GM12892 (cell line): Measurements from ENCODE around the gene ATRN.

Experiments used
- POLR2A ChIP-seq: IDR thresholded peaks from 2 replicates; pipeline ENCODE4 v1.6.1; 2011; ENCODE audit warnings: low read depth, low read length, control low read depth
- POLR2AphosphoS5 ChIP-seq: IDR thresholded peaks from 2 replicates; pipeline ENCODE4 v1.6.1; 2011; ENCODE audit warnings: low read depth, low read length, control low read depth
- TAF1 ChIP-seq: IDR thresholded peaks from 2 replicates; pipeline ENCODE4 v1.6.1; 2011; ENCODE audit warnings: low read depth, mild to moderate bottlenecking, control low read depth, low read length, borderline replicate concordance

DNA sequence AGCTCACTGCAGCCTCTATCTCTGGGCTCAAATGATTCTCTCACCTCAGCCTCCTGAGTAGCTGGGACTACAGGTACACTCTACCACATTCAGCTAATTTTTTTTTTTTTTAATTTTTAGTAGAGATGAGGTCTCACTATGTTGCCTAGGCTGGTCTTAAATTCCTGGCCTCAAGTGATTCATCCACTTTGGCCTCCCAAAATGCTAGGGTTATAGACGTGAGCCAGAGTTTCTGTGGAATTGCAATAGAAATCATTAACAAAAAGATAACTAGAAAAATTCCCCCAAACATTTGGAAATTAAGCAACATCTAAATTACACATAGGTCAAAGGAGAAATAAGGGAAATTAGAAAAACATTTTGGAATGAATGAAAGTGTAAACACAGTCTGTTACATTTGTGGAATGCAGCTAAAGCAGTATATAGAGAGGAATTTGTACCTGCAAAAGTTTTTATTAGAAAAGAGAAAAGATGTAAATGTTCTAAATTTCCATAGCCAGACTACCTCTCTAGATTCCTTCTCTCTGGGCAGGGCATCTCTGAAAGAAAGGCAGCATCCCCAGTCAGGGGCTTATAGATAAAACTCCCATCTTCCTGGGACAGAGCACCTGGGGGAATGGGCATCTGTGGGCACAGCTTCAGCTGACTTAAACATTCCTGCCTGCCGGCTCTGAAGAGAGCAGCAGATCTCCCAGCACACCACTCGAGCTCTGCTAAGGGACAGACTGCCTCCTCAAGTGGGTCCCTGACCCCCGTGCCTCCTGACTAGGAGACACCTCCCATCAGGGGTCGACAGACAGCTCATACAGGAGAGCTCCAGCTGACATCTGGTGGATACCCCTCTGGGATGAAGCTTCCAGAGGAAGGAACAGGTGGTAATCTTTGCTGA is 51.3 kb downstream of the ATRN start:
- TF ChIP-seq POLR2A: no peak
- TF ChIP-seq POLR2AphosphoS5: no peak
- no peak for TF ChIP-seq TAF1
